PC-3 (cell line): ENCODE data around the gene PSAPL1.

Source experiments
- EZH2 ChIP-seq: fragments of 300-600 bp; sonication (generic); IDR thresholded peaks from one replicate; pipeline ENCODE4 v1.6.1; 2017; ENCODE audit warnings: antibody characterized with exemption, mild to moderate bottlenecking, low read length; ENCODE audit not compliant: unreplicated experiment
- TF ChIP-seq, protein P1 (sequence below): fragments of 300-600 bp; sonication (generic); conservative IDR thresholded peaks from 2 replicates; pipeline ENCODE4 v1.5.1; 2017; ENCODE audit warnings: antibody characterized with exemption, low read depth, mild to moderate bottlenecking, low read length

GRCh38 chr4:7411896-7412553 is 22.7 kb downstream of the PSAPL1 start:
- no peak for TF ChIP-seq EZH2
- TF ChIP-seq, protein P1, sequence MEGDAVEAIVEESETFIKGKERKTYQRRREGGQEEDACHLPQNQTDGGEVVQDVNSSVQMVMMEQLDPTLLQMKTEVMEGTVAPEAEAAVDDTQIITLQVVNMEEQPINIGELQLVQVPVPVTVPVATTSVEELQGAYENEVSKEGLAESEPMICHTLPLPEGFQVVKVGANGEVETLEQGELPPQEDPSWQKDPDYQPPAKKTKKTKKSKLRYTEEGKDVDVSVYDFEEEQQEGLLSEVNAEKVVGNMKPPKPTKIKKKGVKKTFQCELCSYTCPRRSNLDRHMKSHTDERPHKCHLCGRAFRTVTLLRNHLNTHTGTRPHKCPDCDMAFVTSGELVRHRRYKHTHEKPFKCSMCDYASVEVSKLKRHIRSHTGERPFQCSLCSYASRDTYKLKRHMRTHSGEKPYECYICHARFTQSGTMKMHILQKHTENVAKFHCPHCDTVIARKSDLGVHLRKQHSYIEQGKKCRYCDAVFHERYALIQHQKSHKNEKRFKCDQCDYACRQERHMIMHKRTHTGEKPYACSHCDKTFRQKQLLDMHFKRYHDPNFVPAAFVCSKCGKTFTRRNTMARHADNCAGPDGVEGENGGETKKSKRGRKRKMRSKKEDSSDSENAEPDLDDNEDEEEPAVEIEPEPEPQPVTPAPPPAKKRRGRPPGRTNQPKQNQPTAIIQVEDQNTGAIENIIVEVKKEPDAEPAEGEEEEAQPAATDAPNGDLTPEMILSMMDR, result no peak
